GM12875 (cell line): ENCODE results near the gene CNIH3.

Experiments
- H3K4me3 ChIP-seq: one replicate; pipeline ENCODE4 v1.5.1; 2011; ENCODE audit warnings: low read depth, low read length, control low read depth
- TF ChIP-seq, protein P1 (sequence below): IDR thresholded peaks from 2 replicates; pipeline ENCODE4 v1.5.1; 2011; ENCODE audit warnings: low read depth, mild to moderate bottlenecking, control low read depth, inconsistent platforms, low read length, moderate library complexity, borderline replicate concordance; ENCODE audit not compliant: insufficient read depth

CNIH3 gene

DNA sequence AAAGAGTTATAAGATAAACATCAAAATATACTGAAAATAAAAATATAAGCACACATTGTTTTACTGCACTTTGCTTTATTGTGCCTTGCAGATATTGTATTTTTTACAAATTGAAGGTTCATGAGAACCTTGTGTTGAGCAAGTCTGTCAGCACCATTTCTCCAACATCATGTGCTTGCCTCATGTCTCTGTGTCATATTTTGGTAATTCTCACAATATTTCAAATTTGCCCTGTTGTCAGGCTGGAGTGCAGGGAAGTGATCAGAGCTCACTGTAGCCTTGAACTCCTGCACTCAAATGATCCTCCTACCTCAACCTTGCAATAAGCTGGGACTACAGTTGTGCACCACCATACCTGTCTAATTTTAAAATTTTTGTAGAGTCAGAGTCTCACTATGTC, 21.3 kb upstream of the CNIH3 start:
- no peak overlapping the region for H3K4me3 ChIP-seq
- TF ChIP-seq, protein P1, sequence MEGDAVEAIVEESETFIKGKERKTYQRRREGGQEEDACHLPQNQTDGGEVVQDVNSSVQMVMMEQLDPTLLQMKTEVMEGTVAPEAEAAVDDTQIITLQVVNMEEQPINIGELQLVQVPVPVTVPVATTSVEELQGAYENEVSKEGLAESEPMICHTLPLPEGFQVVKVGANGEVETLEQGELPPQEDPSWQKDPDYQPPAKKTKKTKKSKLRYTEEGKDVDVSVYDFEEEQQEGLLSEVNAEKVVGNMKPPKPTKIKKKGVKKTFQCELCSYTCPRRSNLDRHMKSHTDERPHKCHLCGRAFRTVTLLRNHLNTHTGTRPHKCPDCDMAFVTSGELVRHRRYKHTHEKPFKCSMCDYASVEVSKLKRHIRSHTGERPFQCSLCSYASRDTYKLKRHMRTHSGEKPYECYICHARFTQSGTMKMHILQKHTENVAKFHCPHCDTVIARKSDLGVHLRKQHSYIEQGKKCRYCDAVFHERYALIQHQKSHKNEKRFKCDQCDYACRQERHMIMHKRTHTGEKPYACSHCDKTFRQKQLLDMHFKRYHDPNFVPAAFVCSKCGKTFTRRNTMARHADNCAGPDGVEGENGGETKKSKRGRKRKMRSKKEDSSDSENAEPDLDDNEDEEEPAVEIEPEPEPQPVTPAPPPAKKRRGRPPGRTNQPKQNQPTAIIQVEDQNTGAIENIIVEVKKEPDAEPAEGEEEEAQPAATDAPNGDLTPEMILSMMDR = no peak

DNA sequence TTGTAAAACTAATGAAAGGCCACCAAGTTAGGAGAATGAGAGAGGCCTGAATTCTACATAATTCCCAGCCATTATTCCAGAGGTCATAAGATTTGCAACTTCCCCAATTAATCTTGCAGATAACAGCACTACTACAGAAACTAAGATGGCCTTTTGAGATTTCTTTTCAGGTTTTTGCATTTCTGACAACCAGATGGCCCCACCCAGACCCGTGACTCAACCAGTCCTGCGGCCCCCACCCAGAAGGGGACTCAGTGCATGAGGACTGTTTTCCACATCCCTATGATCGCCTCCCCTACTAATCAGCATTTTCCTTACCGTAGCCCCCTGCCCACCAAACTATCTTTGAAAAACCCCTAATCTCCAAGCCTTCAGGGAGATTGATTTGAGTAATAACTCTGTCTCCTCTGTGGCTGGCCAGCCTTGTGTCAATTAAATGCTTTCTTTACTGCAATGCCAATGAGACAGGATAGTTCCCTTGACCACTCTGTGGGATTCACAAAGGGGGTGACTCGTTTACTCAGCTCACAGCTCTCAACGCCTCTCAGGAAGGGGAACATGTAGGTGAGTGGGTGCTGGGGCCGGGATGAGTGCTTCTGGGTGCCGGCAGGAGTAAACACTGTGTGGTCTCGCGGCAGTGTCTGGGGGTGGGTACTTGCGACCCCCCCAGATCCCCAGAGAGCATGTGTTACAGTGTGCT, 10.5 kb upstream of the CNIH3 start:
- no peak overlapping the region for H3K4me3 ChIP-seq
- TF ChIP-seq, protein P1 = no peak

DNA sequence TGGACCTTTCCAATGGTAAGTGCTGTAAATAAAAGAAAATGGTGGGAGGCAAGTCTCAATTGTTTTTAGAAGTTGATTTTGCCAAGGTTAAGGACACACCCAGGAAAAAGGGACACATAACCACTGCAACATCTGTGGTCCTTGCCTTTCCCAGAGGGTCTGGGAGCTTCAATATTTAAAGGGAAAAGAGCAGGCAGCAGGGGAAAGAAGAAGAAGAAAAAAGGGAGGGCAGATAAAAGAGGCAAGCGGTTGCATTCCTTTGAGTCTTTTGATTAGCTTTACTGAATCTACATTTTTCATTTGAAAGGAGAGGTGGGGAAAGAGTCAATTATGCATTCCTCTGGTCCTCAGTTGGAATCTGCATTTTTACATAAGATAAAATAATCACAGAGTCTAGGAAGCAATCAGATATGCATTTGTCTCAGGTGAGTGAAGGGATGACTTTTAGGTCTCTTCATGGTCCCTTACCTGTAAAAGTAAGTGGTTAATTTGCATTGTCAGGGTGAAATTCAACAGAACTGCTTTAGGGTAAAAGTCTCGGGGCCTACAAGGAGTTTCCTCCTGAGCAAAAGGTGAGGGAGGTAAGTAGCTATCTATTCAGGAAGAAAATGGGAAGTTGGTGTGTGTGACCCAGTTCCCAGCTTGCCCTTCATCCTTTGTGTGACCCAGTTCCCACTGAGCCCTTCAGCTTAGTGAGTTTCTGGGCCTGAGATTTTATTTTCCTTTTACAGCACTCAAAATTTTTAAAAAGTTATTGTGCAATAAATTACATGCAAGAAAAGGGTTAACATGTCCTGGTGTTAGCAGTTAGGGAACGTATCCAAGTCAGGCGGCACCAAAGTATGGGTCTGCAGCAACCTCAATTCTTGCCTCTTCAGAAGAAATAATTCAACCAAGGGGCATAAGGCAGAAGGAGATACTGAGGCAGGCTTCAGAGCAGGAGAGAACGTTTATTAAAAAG, 8.6 kb upstream of the CNIH3 start:
- H3K4me3 ChIP-seq = no peak overlapping the region
- TF ChIP-seq, protein P1 = no peak

DNA sequence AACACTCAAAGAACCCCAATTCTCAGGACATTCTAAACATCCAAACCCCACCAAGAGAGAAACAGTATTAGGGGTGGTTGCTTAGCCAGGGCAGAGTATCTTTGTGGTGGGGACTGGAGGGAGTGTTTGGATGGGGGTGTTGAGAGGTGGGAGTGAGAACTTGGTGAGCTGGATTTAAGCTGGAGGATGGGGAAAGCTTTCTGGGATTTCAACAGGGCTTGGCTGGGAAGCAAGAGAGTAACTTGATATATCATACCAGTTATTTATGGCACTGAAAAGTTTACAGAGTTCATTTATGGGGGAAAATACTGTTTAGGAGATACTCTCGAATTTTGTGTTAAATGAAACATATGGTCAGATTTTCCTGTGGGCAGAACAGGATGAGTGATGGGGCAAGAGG, 6.8 kb upstream of the CNIH3 start:
- TF ChIP-seq, protein P1 = no peak
- no peak overlapping the region for H3K4me3 ChIP-seq

DNA sequence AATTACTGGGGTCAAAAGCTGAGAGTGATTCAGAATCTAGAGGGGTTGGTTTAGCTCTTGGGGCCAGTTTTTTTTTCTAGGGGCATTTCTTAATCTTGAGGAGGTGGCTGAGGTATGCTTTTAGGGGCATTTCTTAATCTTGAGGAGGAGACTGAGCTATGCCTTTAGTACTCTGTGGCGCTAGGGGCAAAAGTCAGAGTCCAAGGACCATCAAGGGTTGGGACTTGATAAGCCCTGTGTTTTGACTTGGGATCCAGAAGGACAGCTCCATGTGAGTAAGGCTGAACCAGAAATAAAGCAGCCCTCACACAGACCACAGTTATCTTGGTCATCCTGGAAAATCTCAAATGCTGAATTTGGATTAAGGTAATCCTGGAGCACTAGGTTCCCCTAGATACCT, 3.9 kb upstream of the CNIH3 start:
- TF ChIP-seq, protein P1 = no peak
- no peak overlapping the region for H3K4me3 ChIP-seq

DNA sequence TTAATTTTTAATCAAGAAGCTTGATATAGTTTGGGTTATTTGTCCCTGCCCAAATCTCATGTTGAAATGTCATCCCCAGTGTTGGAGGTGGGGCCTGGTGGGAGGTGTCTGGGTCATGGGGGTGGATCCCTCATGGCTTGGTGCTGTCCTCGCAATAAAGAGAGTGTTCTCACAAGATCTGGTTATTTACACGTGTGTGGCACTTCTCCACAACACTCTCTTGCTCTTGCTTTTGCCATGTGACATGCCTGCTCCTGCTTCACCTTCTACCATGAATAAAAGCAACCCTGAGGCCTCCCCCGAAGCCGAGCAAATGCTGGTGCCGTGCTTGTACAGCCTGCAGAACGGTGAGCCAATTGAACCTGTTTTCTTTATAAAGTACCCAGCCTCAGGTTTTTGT, 2.6 kb upstream of the CNIH3 start:
- H3K4me3 ChIP-seq = no peak overlapping the region
- TF ChIP-seq, protein P1 = no peak
